Activated CD4-positive, alpha-beta T cell treated with anti-CD3 and anti-CD28 coated beads for 48 hours (primary cell): ENCODE data around the gene DYNC1H1.
A peak's percentile ranks its signal among the peaks of the same experiment; 100 is the strongest.
"Not testable (repeated sequence)": the region's sequence is repeated elsewhere in the genome, so short reads cannot be mapped to it uniquely, and the experiment has no call there.

Experiments used
- DNase-seq: peaks from one replicate; pipeline ENCODE4 v3.0.0-alpha.2; 2020

The DYNC1H1 gene

GRCh38 chr14:102074415-102074964 lies 110.1 kb downstream of the DYNC1H1 start:
- no peak for DNase-seq

- no peak for DNase-seq
These were observed 110.8 kb downstream of the DYNC1H1 start for GRCh38 chr14:102075155-102075554.

DNA sequence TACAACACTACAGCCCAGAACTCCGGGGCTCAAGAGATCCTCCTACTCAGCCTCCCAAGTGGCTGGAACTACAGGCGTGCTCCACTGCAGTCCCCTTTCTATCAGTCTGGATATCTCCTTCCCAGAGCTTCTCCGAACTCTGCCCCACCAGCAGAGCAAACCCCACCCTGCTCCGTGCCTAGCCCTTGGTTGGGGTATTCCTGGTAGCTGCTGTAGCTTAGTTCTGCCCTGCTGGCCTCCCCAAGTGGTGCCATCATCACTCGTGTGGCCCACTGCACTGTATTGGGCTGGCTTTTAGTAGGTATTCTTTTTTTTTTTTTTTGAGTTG lies 113.0 kb downstream of the DYNC1H1 start:
- no peak for DNase-seq

DNA sequence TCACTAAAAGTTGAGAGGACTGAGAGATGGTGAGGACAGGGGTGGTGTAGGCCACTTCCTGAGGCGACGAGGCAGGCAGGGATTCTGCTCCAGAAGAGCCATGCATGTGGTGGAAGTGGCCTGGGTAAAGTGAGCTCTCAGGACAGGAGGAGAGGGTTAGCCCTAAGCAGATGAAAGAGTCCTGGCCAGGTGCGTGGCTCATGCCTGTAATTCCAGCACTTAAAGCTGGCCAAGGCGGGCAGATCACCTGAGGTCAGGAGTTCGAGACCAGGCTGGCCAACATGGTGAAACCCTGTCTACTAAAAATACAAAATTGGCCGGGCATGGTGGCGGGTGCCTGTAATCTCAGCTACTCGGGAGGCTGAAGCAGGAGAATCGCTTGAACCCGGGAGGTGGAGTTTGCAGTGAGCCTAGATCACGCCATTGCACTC lies 114.0 kb downstream of the DYNC1H1 start:
- DNase-seq, result not testable (repeated sequence)

DNA sequence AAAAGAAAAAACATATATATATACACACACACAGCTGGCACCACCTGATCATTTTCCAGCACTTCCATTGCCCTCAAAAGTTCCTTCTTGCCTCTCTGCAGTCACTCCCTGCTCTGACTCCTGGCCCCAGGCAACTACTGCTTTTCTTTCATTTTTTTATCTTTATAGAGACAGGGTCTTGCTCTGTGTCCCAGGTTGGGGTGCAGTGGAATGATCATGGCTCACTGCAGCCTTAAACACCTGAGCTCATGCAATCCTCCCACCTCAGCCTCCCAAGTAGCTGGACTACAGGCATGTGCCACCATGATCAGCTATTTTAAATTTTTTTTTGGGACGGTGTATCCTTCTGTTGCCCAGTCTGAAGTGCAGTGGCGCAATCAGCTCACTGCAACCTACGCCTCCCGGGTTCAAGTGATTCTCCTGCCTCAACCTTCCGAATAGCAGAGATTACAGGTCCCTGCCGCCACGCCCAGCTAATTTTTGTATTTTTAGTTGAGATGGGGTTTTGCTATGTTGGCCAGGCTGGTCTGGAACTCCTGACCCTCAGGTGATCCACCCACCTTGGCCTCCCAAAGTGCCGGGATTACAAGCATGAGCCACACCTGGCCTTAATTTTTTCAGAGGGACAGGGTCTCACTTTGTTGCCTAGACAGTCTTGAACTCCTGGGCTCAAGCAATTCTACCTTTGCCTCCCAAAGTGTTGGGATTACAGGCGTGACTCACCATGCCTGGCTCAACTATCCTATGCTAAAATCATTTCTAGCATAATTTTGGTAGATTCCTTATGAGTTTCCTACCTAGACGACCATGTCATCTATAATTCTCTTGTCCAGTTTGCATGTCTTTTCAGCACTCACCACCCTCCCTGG lies 114.7 kb downstream of the DYNC1H1 start:
- DNase-seq, result no peak

DNA sequence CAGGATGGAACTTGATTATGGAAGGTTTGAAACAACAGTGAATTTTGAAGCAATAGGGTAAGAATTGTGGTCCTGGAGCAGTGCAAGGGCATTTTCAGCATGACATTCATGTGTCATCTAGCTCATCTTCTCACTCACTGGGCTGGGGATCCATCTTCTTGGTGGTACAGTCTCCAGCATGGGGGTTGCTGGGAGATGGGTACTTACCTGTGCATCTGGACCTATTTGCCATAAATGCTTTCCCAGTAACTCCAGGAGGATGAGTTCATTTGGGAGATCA lies 115.3 kb downstream of the DYNC1H1 start:
- no peak for DNase-seq

DNA sequence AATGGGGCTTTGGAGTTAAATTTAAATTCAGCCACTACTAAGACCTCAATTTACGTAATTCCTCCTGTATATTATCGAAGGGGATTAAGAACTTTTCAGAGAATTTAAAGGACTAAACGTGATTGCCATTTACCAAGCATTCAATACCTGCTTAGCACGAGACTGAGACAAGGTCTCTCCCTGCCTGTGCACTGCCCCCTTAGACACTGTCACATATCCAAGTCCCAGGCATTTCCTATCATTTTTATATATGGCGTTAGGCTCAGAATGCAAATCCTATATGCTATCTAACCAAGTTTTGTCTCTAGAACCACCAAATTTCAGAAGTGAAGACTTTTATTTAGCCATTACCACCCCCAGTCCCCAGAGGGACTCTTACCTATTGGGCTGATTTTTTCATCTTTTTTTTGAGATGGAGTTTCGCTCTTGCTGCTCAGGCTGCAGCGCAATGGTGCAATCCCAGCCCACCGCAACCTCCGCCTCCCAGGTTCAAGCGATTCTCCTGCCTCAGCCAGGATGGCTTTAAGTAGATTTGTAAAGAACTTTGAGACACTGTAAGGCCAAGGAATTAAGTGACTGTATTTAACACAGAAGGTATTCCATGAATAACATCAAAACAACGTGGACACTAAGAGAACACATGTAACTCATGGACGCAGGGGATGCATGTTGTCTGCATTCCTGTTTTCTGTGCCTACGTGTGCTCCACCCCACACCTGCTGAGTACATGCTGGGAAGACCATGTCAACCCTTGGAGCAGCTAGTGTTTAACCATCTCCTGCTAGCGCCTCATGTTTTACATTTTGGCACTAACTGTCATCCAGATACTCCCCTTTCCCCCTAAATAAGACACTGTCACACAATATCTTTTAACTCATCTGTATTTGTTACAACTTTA lies 116.1 kb downstream of the DYNC1H1 start:
- DNase-seq, result no peak

DNA sequence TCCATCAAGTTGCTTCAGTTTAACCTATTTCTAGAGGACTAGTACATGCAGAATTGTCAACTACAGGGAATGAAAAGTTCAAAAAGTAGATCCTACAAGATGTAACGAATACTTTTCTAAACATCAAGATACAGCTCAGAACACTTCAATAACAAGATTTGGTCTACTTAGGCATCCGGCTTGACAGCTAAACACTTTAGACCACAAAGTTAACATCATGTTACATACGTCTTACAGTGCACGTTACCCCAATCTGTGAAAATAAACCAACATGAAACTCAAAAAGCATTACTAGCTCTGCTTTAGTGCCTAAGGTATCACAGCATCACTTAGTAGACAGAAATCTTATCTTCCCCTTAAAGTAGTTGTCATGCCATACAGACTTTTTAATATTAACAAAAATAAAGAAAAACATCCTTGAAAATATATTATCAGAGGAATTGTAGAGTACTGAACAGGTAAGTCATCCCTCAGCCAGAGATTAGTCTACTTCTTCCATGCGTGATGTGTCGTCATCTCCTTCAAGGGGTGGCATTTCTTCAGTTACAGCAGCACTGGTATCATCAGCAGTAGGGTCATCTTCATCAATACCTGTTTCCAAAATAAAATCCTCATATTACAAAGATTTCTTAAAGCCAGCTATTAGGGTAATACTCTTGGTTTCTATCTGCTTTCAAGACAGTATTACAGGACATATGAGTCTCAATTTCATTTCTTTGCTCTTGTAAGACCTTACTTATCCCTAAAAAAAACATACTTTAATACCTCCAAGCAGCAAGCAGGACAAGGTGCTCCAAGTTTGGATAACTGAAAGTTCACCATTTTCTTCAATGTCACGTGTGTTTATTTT lies 117.1 kb downstream of the DYNC1H1 start:
- DNase-seq, result no peak

GRCh38 chr14:102084522-102084921 lies 120.1 kb downstream of the DYNC1H1 start:
- DNase-seq, result not testable (repeated sequence)

DNA sequence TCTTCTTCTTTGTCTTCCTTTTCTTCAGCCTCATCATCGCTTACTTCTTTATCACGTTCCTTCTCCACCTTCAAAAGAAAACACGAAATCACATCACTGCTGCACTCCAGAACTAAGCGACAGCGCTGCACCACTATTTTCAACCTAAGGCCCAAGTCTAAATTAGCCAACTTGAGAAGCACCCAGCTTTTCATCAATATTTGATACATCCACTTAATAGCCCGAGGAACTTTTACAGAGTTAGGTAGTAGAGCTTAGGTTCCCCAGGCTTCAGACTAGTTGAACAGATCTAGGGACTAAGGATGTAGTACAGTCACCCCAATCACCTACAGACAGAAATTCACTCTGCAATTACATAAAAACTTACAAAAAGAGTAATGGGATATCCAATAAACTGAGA lies 120.6 kb downstream of the DYNC1H1 start:
- no peak for DNase-seq

GRCh38 chr14:102085488-102085887 lies 121.1 kb downstream of the DYNC1H1 start:
- no peak for DNase-seq

GRCh38 chr14:102085948-102086708 lies 121.8 kb downstream of the DYNC1H1 start:
- peak; percentile 70 for DNase-seq

DNA sequence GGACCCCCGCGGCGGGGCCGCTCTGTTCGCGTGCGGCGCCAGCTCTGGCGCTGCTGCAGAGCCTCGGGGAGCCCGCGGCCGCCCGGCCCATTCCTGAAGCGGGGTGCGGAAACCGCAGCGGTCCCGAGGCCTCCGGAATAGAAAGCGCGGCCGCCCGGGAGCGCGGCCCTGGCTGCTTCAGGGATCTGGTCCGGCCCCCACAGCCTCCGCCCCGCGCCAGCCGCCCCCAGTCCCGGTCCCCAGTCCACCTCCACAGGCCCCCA lies 122.3 kb downstream of the DYNC1H1 start:
- DNase-seq, result no peak

GRCh38 chr14:102086972-102087761 lies 122.8 kb downstream of the DYNC1H1 start, which contains the start of gene HSP90AA1:
HSP90AA1 (minus strand) TSS chr14:102087044; CDS start chr14:102086378, 666 bp downstream.
- DNase-seq, result peak; percentile 96

- no peak for DNase-seq
These were observed 123.3 kb downstream of the DYNC1H1 start for GRCh38 chr14:102087762-102088011.

- peak; percentile 77 for DNase-seq
These were observed 123.8 kb downstream of the DYNC1H1 start for GRCh38 chr14:102088012-102088792.

DNA sequence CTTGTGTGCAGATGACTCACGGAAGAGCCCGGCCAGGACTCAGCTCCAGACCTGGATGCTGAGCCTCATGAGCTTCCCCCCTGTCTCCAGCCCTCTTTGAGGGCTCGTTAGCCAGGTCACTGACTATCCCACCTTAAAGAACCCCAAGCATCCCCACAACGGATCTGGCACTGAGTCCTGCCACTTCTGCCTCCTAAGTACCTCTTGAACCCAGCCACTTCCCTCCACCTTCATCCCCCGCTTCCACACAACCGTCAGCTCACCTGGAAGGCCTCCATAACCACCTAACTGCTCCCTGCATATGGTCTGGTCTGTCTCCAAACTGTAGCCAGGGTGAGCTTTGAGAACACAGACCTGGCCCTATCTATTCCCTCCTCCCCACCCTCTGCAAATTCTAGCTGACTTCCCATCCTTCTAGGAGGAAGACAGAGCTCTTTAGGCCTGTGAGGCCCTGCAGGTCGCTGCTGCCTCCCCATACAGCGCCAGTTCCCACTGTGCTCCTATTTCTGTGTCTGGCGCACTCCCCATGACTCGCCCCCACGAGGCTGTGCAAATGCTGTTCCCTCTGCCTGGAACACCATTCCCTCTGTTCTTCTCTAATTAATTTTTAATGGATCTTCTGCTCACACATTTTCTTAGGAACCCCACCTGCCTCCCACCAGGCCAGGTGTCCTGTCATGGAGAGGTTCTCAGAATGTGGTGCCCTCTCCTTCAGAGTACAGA lies 125.4 kb downstream of the DYNC1H1 start:
- DNase-seq, result no peak

DNA sequence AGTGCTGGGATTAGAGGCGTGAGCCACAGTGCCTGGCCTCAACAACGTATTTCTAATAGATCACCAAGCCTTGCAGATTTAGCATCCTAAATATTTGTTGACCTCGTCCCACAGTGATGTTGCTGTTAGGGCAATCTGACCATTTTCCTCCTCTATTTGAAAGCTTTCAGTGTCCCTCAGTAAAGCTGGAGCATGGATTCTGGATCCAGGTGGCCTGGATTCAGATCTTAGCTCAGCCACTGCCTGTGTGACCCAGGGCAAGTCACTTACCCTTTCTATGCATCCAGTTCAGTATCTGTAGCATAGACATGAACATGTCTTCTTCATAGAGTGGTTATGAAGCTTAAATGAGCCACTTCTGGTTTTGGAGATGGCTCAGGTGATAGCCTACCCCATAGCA lies 126.3 kb downstream of the DYNC1H1 start:
- DNase-seq, result no peak

GRCh38 chr14:102092806-102093205 lies 128.4 kb downstream of the DYNC1H1 start:
- no peak for DNase-seq

GRCh38 chr14:102094101-102094500 lies 129.7 kb downstream of the DYNC1H1 start:
- no peak for DNase-seq
